Activated T-cell treated with anti-CD3 and anti-CD28 coated beads for 48 hours (primary cell): Measurements from ENCODE around the gene ENGASE.
A peak's percentile ranks its signal among the peaks of the same experiment; 100 is the strongest.
"Not testable (repeated sequence)": the region's sequence is repeated elsewhere in the genome, so short reads cannot be mapped to it uniquely, and the experiment has no call there.

Experiments
- DNase-seq: peaks from one replicate; pipeline ENCODE4 v3.0.0-alpha.2; 2020; ENCODE audit warnings: low read depth

Gene ENGASE

DNA sequence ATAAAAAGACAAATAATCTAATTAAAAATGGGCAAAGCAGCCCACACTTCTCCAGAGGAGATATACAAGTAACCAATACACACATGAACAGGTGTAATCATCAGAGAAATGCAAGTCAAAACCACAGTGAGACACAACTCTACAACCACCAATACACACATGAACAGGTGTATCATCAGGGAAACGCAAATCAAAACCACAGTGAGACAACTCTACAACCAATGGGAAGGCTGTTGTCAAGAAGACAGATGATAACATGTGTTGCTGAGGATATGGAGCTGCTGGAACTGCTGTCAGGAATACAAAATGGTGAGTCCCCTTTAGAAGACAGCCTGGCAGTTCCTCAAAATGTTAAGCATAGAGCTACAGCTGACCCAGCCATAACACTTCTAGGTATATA lies 22.5 kb upstream of the ENGASE start:
- no peak for DNase-seq

DNA sequence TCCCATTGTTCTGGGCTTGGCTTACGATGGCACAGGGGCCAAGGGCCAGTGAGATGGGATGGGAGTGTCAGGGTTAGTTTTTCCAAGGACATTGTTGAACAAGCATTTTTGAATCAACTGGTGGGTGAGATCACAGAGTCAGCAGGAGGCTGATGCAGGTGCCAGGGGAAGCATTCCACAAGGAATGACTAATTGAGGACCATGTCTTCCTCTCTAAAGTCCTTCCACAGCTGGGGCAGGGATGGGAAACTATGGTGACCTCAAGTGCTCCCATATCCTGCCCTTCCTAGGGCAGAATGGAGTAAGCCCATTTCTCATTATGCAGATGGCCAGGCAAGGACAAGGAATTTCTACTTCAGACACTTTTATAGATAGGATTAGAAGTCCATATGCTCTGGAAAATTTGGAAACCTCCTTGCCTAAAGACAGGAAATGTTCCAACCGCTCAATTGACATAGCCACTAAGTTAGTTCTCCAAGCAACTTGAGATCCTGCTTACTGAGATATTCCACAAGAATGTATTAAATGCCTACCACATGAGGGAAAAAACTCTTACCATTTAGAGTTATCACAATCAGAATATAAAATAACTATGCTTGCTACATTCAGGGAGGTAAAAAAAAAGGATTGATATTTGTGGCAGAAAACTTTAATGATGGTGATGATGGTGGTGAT lies 21.2 kb upstream of the ENGASE start:
- no peak for DNase-seq

DNA sequence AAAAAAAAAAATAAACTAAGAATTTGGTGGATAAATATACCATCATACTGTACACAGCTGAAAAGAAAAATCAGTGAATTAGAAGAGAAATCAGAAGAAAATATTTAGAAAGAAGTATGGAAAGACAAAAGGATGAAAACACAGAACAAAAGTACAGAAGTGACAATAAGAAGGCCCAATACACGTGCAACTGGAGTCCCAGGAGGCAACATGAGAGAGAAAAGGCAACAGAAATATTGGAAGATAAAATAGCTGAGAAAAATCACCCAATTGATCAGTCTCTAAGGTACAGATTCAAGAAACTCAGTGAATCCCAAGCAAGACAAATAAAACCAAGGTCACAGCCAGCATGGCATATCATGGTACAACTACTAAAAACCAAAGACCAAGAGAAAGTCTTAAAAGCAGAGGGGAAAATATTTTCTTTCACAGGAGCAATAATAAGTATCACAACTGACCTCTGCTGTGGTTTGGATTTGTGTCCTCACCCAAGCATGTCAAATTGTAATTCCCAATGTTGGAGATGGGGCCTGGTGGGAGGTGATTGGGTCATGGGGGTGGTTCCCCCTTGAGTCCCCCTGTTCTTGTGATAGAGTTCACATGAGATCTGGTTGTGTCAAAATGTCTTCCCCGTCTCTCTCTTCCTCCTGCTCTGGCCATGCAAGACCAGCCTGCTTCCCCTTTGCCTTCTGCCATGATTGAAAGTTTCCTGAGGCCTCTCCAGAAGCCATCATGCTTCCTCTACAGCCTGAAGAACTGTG lies 20.2 kb upstream of the ENGASE start:
- DNase-seq: no peak

DNA sequence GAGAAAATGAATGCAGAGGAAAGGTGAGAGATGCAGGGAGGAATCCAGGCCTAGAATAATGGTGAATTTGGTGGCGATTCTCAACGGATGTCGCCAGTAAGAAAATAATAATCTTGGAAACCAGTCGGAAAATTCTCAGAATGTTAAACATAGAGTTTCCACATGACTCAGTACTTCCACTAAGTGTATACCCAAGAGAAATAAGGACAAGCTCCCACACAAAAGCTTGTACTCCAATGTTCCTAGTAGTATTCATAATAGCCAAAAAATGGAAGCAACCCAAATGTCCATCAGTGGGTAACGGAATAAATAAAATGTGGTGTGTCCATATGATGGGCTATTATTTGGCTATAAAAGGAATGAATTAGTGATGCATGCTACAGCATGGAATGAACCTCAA lies 19.4 kb upstream of the ENGASE start:
- DNase-seq: no peak

DNA sequence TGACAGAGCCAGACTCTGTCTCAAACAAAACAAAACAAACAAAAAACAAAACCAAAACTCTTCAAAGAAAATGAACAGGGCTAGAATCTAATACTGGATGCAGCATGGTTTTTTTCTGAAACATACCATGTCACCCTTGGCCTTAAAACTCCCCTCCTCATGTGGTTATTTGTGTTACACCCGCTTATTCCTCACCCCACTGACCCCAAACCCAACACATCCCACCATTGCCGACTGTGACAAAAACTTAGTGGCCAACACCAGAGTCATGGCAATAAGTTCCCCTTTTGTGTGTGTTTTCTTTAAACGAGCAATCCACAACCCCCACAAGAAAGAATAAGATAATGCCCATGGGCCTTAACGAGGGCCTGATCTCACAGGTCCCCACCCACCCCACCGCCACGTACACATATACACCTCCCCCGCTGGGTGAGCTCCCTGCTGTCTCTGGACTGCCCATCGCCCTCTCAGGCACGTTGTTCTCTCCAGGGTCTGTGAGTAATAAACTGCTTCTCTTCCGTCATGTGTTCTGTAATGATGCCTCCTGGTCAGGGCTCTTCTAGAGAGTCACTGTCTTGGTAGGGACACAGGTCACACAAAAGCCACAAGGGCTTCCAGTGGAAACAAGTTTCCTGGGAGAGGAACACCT lies 16.8 kb upstream of the ENGASE start:
- DNase-seq: no peak

DNA sequence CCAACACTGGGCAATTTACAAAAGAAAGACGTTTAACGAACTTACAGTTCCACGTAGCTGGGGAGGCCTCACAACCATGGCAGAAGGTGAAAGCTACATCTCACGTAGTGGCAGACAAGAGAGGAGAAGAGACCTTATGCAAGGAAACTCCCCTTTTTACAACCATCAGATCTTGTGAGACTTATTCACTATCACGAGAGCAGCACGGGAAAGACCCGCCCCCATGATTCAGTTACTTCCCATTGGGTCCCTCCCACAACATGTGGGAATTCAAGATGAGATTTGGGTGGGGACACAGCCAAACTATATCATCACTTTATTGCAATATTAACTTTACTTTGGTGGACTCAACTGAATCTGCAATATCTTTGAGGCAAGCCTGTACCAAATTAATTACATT lies 11.9 kb upstream of the ENGASE start:
- no peak for DNase-seq

DNA sequence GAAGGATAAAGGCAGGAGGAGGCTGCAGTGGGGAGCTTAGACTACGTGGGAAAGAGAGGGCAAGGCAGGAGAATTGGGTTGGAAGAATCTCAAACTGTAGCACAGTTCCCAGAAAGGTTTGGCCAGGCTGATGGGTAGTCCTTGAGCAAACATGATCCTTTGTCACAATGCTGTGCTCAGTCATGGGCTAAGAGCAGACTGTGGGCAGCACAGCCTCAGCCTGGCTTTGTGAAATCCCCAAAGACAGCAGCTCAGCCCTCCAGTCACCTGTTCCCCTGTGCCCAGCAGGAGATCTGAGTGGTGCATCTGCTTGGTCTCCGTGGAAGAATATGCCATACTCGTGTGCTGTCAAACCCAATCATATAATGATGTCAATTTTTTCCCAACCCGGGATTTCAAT lies 10.6 kb upstream of the ENGASE start:
- DNase-seq: no peak

DNA sequence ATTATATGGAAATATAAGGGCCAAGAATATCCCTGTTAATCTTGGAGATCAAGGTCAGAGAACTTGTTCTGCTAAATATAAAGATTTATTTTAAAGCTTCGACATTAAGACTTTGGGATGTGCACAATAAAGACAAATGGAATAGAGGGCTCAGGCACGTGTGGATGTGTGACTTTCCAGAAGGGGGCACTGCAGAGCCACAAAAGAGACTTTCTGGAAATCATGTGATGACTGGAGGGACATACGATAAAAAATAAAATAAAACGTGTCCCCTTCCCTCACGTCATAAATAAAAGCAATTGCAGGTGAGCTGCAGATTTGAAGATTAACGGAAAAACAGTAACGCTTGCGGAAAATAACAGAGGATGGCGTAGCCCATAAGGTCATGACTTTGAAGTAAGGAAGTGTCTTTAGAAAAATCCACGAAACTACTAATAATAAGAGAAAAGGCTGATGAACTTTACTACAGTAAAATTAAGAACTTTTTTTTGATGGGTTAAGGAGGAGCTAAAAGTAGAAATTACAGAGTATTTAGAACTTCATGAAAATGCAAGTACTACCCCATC lies 9.4 kb upstream of the ENGASE start:
- peak; percentile 41 for DNase-seq

DNA sequence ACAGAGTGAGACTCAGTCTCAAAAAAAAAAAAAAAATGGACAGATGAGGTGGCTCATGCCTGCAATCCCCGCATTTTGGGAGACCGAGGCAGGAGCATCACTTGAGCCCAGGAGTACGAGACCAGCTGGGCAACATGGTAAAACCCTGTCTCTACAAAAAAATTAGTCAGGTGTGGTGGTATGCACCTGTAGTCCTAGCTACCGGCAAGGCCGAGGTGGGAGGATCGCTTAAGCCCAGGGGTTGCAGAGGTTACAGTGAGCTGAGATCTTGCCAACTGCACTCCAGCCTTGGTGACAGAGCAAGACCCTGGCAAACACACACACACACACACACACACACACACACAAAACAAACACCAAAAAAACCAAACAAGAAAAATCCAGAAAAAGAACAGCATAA lies 7.7 kb upstream of the ENGASE start:
- no peak for DNase-seq

DNA sequence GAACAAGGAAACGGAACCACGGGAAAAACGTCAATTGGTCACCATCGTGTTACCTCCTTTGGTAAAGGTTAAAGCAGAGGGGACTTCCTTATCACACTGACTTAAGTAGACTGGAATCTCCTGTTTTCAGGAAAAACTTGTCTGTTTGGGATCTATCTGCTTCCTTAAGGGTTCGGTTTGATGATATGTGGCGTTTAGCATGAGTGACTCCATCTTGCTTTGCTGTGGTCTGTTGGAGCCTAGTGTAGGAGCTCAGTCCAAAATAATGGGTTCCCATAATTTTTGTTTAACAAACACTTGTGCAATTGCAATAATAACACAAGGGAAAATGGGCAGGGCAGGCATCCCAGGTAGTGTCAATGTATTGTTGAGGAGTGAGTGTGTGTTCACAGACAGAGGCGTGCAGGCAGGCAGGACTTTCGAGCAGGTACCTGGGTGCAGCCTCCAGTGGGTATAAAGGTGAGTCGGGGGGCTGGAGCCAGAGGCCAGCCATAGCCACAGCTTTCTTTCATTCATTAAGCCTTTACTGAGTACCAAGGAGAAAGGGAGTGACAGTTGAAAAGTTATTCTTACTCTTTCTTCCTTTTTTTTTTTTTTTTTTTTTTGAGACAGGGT lies 4.3 kb upstream of the ENGASE start:
- no peak for DNase-seq

DNA sequence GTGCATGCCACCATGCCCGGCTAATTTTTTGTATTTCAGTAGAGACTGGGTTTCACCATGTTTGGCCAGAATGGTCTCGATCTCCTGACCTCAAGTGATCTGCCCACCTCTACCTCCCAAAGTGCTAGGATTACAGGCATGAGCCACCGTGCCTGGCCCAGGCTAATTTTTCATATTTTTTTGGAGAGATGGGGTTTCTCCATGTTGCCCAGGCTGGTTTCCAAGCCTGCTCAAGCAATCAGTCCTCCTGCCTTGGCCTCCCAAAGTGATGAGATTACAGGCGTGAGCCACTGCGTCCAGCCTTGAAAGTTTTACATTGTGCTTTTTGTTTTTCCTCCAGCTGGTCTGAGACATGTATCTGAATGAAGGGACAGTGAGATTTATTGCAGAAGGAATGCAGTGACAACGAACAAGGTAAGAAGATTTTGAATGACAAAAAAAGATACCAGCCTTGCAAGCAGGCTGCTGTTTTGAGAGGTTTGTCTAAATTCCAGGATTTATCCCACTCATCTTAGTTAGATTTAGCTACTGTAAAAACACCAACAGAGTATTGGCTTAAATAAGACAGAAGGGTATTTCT lies 3.4 kb upstream of the ENGASE start:
- DNase-seq: no peak

DNA sequence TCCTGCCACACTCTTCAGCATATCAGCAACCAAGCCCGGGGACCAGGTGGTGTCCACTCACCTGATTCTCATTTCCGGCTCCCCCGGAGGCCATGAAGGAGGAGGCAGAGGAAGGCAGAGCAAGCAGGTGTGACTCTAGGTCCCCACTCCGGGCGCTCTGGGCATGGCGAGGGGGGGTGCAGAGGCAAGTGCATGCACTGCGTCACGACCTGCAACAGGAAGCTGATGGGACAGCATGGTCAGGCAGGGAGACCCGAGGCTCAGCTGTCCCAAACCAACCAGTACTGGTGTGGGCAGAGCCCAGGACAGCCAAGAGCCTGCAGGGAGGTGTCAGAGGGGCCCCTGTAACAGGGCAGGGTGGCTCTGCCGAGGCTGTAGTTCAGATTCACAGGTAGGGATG lies 2.1 kb upstream of the ENGASE start:
- DNase-seq: no peak

DNA sequence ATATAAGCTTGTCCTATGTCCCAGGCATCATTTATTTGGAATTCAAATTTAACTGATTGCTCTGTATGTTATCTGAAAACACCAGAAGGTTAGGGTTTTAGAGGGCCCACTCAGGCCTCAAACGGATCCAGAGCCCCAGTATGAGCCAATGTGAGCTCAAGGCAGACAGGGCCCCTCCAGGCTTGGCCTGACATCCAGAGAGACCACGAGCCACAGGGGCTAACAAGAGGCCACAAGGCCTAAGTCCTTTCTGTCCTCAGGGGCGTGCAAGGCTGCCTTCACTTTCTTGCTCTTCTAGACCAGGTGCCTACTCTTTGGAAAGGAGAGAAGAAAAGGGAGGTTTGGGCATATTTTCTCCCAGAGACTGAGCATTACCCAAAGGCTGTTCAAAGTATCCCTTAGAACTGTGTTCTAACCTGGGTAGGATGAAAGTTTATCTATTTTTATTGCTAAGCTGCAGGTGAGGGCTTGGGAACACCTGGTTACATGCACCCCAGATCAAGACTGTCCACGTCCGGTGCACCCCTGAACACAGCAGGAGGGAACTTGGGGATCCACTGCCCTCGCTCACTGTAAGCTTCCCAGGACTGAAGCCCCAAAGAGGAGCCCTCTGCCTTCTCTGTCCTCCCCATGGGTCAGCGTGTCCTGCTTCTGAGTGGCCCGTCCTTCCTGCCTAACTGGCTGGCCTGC lies 1.5 kb upstream of the ENGASE start:
- no peak for DNase-seq

DNA sequence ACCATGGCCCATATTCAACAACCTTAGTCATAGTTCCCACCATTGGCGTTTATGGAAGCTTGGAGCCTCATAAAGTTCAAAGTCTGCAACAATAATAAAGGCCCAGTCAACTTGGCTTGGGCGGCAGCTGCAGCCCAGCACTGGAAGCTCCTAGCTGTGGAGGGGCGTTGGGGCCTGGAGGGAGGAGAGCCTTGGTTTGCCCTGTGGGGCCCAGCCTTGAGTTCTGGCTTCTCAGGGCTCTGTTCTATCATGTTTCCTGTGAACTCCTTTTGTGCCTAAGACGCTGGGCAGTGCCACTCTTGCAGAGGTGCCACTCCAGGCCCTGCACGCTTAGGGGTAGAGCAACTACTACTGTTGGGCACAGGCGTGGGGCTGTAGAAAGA lies 927 bp upstream of the ENGASE start:
- DNase-seq: no peak

DNA sequence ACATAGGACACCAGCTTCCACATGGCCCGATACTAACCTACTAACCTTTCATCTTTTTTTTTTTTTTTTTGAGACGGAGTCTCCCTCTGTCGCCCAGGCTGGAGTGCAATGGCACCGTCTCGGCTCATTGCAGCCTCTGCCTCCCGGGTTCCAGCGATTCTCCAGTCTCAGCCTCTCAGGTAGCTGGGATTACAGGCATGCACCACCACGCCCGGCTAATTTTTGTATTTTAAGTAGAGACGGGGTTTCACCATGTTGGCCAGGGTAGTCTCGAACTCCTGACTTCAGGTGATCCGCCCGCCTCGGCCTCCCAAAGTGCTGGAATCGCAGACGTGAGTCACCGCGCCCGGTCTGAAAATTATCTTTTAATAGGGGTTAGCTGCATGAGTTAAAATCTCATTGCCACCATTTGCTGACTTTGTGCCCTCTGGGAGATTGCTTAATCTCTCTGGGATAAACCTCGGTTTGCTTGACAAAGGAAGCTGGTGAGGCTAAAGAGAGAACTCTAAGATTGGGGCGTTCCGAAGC lies 439 bp upstream of the ENGASE start:
- not testable (repeated sequence) for DNase-seq

DNA sequence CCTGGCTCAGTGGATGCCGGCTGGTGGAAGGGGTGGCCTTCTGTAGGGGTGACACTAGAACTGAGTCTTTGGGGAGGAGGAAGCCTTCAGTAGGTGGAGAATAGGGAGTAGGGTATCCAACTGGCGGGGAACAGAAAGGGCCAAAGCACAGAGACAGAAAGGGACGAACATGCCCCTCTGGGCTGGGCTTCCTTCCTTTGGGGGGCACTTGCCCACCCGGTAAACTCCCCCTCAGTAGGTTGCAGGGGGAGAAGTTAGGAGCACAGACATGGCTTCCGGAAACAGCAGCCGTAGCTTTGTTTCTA lies 774 bp downstream of the ENGASE start:
- no peak for DNase-seq

DNA sequence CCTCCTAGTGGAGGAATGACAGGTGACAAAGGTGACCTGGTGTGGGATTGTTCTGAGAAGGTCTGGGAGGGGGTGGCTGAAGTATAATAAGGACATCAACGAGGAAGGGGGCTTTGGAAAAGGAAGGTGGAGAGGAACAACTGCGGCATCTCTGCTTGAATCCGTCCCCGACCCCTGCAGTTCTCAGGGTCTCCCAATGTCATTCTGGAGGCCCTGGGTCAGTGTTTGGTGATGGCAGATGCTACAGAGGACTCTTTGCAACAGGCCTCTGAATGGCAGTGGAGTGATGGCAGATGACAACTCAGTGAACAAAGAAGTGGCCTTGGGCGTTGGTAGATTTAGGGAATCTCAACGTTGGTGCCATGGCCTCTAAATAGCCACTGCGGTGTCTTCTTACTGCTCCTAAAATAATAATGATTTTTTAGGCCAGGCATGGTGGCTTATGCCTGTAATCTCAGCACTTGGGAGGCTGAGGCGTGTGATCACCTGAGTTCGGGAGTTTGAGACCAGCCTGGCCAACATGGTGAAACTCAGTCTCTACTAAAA lies 1.3 kb downstream of the ENGASE start:
- no peak for DNase-seq

DNA sequence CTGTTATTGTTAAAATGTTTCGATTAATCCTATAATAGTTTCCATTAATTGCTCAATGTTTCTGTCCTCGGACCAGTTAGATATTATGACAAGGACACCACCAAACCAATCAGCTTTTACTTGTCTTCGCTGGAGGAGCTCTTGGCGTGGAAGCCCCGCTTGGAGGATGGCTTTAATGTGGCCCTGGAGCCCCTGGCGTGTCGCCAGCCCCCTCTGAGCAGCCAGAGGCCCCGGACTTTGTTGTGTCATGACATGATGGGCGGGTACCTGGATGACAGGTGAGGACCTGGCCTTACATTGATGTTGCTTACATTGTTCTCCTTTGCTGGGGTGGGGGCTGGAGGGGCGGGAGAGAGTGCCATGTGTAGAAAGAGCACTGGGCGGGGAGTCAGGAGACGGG lies 3.0 kb downstream of the ENGASE start:
- no peak for DNase-seq

DNA sequence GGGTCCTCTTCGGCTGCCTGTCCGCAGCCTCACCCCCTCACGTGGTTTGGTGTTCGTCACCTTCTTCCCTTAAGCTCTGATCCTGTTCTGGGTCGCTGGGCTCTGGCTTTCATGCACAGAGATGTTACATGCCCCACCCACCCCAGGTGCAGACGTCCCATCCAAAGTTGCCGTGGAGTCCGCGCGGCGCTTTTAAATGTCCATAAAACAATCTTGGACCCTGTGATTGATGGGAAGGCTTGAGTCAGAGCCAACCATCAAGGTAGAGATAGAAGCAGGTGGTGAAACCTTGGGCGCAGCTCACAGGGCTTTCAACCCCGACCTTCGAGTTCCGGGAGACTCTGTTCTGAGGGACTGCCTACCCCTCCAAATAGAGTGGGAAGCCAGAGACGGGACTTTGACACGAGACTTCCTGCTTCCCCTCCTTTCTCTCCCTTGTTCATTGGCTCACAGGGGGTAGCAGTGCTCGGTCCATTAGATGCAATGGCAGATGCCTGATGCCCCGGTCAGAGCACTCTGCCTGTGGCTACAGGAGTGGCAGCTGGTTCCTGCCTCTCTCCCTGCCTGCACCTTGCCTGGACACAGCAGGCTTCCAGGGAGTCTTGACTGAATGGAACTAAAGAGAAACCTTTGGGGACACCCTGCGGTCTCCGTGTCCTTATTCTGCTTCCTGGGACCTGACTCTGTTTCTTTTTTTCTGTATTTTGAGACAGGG lies 4.0 kb downstream of the ENGASE start:
- DNase-seq: no peak

DNA sequence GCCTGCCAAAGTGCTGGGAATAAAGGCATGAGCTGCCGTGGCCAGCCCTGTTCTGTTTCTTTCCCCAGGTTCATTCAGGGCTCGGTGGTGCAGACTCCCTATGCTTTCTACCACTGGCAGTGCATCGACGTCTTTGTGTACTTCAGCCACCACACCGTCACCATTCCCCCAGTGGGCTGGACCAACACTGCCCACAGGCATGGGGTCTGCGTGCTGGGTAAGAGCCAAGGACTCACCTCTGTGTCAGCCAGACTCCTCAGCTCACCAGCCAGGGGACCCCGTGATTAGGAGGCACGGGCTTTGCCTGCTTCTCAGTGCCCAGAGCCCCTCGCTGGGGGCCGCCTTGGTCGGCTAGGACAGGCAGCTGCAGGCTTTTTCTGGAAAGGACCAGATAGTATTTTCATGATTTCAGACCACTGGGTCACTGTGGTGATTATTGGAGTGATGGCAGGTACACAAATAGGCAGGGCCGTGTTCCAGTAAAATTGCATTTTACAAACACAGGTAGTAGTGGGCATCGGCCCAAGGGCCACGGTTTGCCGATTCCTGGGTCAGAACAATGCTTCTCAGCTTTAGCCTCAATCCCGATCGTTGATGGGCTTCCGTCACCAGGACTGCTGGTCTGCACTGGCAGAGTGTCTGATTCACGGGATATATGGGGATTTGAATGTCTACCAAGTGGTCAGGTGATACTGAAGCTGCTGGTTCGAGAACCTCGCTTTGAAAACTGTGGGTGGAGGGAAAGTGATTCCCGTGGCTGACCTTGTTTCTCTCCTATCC lies 5.0 kb downstream of the ENGASE start:
- DNase-seq: no peak
